Measurements from ENCODE around the gene TMEM18. TPM values are rescaled to one million over a fixed set of nuclear protein-coding genes. Genes with fewer than 3 reads are reported as not detected.

TMEM18 gene
- total and polyA plus RNA-seq, 8 donors: 11.9 to 20.3 (median 15.1) TPM

DNA sequence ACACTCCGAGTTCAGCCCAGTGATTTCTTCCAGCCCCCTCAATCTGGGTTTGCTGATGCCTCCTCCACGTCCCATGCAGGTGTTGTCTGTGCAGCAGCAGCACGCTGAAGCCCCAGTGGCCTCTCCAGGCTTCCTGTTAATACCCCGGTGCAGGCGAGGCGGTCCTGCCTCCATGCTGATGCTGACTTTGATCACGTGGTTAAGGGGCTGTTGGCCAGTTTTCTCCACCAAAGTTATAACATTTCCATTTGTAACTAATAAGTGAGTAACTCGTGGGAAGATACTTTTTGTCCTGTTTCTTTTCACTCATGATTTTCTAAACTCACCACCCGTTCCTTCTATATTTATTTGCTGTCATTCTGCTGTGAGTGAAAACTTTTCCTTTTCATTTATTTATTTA, 42.5 kb upstream of the TMEM18 start:
- no peaks in the 10 kb centered on the region for H3K9me3 ChIP-seq
- no peak for DNase-seq
- H3K36me3 ChIP-seq: no peaks in the 10 kb centered on the region
- intact Hi-C loops (cut with DNase I): loop anchor here in 2 of 3 donors (10.0 kb wide), 1 partner anchor 825 kb away; no protein-coding TSS in a partner anchor
- WGBS, 2 donors: 42 to 47% methylated on average over 9 of the region's 9 CpGs
- no peaks in the 10 kb centered on the region for H3K27me3 ChIP-seq
- FAIRE-seq: no peak
- H3K27ac ChIP-seq: no peak overlapping the region
- no peak for ATAC-seq
- H3K4me1 ChIP-seq: no peaks in the 10 kb centered on the region
- H3K4me3 ChIP-seq: no peak overlapping the region
- no peak for TF ChIP-seq CTCF (IDR thresholded peaks at IDR 0.05)

DNA sequence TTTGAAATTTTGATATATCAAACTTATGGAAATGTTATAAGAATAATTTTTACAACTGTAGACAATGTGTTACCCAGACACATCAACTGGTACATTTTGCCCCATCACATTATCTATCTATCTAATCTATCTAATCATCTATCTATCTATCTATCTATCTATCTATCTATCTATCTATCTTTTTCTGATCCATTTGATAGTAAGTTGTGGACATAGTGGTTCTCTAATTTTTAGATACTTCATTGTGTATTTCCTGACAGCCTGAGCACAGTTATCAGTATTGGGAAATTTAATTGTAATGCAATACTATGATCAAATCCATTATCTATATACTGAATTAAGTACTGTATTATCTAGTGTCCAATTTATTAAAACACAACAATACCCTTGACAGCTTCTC, 42.0 kb upstream of the TMEM18 start:
- intact Hi-C loops (cut with DNase I): loop anchor here in 2 of 3 donors (10.0 kb wide), 1 partner anchor 826 kb away; no protein-coding TSS in a partner anchor
- DNase-seq: no peak
- H3K4me3 ChIP-seq: no peak overlapping the region
- no peaks in the 10 kb centered on the region for H3K4me1 ChIP-seq
- H3K9me3 ChIP-seq: no peaks in the 10 kb centered on the region
- no peak overlapping the region for H3K27ac ChIP-seq
- no peak for FAIRE-seq
- no peak for ATAC-seq
- H3K27me3 ChIP-seq: no peaks in the 10 kb centered on the region
- no peak for TF ChIP-seq CTCF (IDR thresholded peaks at IDR 0.05)
- no peaks in the 10 kb centered on the region for H3K36me3 ChIP-seq

- FAIRE-seq (no peak), ATAC-seq (no peak), DNase-seq (no peak)
- no peaks in the 10 kb centered on the region for H3K9me3 ChIP-seq
- no peaks in the 10 kb centered on the region for H3K36me3 ChIP-seq
- no peak overlapping the region for H3K4me3 ChIP-seq
- no peaks in the 10 kb centered on the region for H3K4me1 ChIP-seq
- H3K27me3 ChIP-seq: no peaks in the 10 kb centered on the region
- WGBS, 2 donors: 86 to 90% methylated on average over 5 of the region's 5 CpGs
- H3K27ac ChIP-seq: no peak overlapping the region
- TF ChIP-seq CTCF (IDR thresholded peaks at IDR 0.05): no peak
- intact Hi-C loops (cut with DNase I): loop anchor here in 2 of 3 donors (10.0 kb wide), 1 partner anchor 827 kb away; no protein-coding TSS in a partner anchor
Observed at GRCh38 chr2:717661-718060, 40.5 kb upstream of the TMEM18 start.

DNA sequence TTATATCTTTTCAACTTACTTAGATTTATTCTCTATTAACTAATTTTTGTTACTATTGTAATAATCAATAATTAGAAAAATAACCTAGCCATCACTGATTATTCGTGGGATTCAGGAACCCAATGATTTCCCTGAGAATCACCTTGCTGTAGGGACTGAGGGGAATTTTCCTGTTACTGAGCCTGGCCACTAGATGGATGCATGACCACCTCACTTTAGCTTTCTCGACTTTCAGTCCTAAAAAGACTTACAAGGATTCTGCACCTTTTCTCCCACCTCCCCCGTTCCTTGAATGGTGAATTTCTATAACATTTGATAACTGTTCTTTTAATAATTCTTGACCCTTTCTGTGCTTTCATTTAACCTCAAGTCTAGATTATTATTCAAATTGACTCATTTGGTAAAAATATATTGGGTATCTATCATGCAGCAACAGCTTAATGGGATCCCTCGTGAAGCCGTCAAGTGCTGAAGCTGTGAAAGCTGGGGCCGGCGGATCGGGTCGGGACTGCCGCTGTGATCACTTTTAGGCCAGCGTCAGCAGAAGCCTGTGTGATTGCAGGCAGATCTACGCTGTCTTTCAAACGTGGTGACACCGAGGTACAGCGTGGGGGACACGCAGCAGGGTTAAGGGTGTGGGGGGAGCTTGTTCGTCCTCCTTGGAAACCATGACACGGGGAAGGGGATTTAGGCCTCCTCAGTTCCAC, 38.8 kb upstream of the TMEM18 start:
- FAIRE-seq: no peak
- Histone ChIP-seq H3K4me3 (no peak overlapping the region), H3K9me3 (no peaks in the 10 kb centered on the region), H3K27me3 (no peaks in the 10 kb centered on the region), H3K27ac (no peak overlapping the region), H3K36me3 (no peaks in the 10 kb centered on the region), H3K4me1 (no peaks in the 10 kb centered on the region)
- TF ChIP-seq CTCF (IDR thresholded peaks at IDR 0.05): no peak
- intact Hi-C loops (cut with DNase I): loop anchor here in 2 of 3 donors (10.0 kb wide), 1 partner anchor 829 kb away; no protein-coding TSS in a partner anchor
- no peak for DNase-seq
- no peak for ATAC-seq
- WGBS, 2 donors: 58 to 65% methylated on average over 18 of the region's 18 CpGs

GRCh38 chr2:715038-715437, 37.8 kb upstream of the TMEM18 start:
- no peak for FAIRE-seq
- no peaks in the 10 kb centered on the region for H3K9me3 ChIP-seq
- H3K4me1 ChIP-seq: no peaks in the 10 kb centered on the region
- ATAC-seq: no peak
- no peaks in the 10 kb centered on the region for H3K27me3 ChIP-seq
- H3K36me3 ChIP-seq: no peaks in the 10 kb centered on the region
- intact Hi-C loops (cut with DNase I): loop anchor here in 2 of 3 donors (10.0 kb wide), 1 partner anchor 830 kb away; no protein-coding TSS in a partner anchor
- WGBS, 2 donors: 48 to 62% methylated on average over 2 of the region's 2 CpGs
- H3K4me3 ChIP-seq: no peak overlapping the region
- no peak for TF ChIP-seq CTCF (IDR thresholded peaks at IDR 0.05)
- H3K27ac ChIP-seq: no peak overlapping the region
- no peak for DNase-seq
